ENCODE results near the gene FBXW9.
"Not testable (repeated sequence)": the region's sequence is repeated elsewhere in the genome, so short reads cannot be mapped to it uniquely, and the experiment has no call there.

The FBXW9 gene

GRCh38 chr19:12680034-12680433 is 16.4 kb downstream of the FBXW9 start:
- DNase-seq: no peak

- DNase-seq: not testable (repeated sequence)
Observed at GRCh38 chr19:12678039-12678438, 18.4 kb downstream of the FBXW9 start.

- DNase-seq: no peak
Observed at GRCh38 chr19:12676928-12677327, 19.5 kb downstream of the FBXW9 start.

GRCh38 chr19:12676384-12676792 is 20.0 kb downstream of the FBXW9 start:
- DNase-seq: peak; percentile 51

GRCh38 chr19:12675940-12676339 is 20.5 kb downstream of the FBXW9 start:
- DNase-seq: no peak

- DNase-seq: no peak
Observed at GRCh38 chr19:12675399-12675798, 21.0 kb downstream of the FBXW9 start.

- DNase-seq: no peak
Observed at GRCh38 chr19:12672744-12673143, 23.7 kb downstream of the FBXW9 start.

- DNase-seq: no peak
Observed at GRCh38 chr19:12670159-12670928, 26.1 kb downstream of the FBXW9 start.

- peak; percentile 76 for DNase-seq
Observed at GRCh38 chr19:12669270-12670158, 26.9 kb downstream of the FBXW9 start.

GRCh38 chr19:12668932-12669269 is 27.5 kb downstream of the FBXW9 start:
- DNase-seq: peak; percentile 40

GRCh38 chr19:12668346-12668745 is 28.1 kb downstream of the FBXW9 start:
- no peak for DNase-seq

- DNase-seq: no peak
Observed at GRCh38 chr19:12667731-12668302, 28.6 kb downstream of the FBXW9 start.

- peak; percentile 68 for DNase-seq
Observed at GRCh38 chr19:12666265-12667048, 30.0 kb downstream of the FBXW9 start, which contains the start of the genes MAN2B1 and WDR83. Gene MAN2B1, minus strand, starts transcription at chr19:12666742. Its CDS starts 41 bp downstream, at chr19:12666701. Gene WDR83, plus strand, starts transcription at chr19:12666807. Its CDS starts 2,984 bp downstream, at chr19:12669791.

- no peak for DNase-seq
Observed at GRCh38 chr19:12665671-12666264, 30.7 kb downstream of the FBXW9 start.

- DNase-seq: no peak
Observed at GRCh38 chr19:12665281-12665573, 31.2 kb downstream of the FBXW9 start.

- DNase-seq: no peak
Observed at GRCh38 chr19:12664406-12665280, 31.8 kb downstream of the FBXW9 start.

GRCh38 chr19:12660980-12661379 is 35.5 kb downstream of the FBXW9 start:
- no peak for DNase-seq

GRCh38 chr19:12657966-12658365 is 38.5 kb downstream of the FBXW9 start:
- no peak for DNase-seq

GRCh38 chr19:12656899-12657571 is 39.4 kb downstream of the FBXW9 start:
- no peak for DNase-seq

- no peak for DNase-seq
Observed at GRCh38 chr19:12655546-12655945, 40.9 kb downstream of the FBXW9 start.

- DNase-seq: no peak
Observed at GRCh38 chr19:12652219-12652618, 44.2 kb downstream of the FBXW9 start.
